GM19372 (cell line): ENCODE measurements around the gene SUMF1.

ENCODE experiments used
- ATAC-seq: cut with Tn5 transposase; IDR thresholded peaks from one replicate; pipeline ENCODE4 v1.9.1; 2021; ENCODE audit warnings: mild to moderate bottlenecking, low read depth, moderate library complexity; ENCODE audit not compliant: unreplicated experiment

Gene SUMF1

GRCh38 chr3:4497843-4498324 lies 30.8 kb upstream of the SUMF1 start:
- no peak for ATAC-seq

GRCh38 chr3:4497005-4497692 lies 30.1 kb upstream of the SUMF1 start:
- ATAC-seq: no peak

GRCh38 chr3:4496087-4496452 lies 29.0 kb upstream of the SUMF1 start:
- no peak for ATAC-seq

- no peak for ATAC-seq
Measured at GRCh38 chr3:4495294-4496086, 28.4 kb upstream of the SUMF1 start.

GRCh38 chr3:4494895-4495264 lies 27.8 kb upstream of the SUMF1 start:
- no peak for ATAC-seq

GRCh38 chr3:4493941-4494894 lies 27.1 kb upstream of the SUMF1 start:
- no peak for ATAC-seq

- peak; percentile 85 for ATAC-seq
Measured at GRCh38 chr3:4493014-4493940, 26.2 kb upstream of the SUMF1 start, which contains the start of gene ITPR1. TSS of gene ITPR1 (plus strand) at chr3:4493348. CDS start at chr3:4516492, 23,144 bp downstream.

- ATAC-seq: no peak
Measured at GRCh38 chr3:4492208-4493013, 25.3 kb upstream of the SUMF1 start.

GRCh38 chr3:4491855-4492207 lies 24.8 kb upstream of the SUMF1 start:
- no peak for ATAC-seq

- ATAC-seq: no peak
Measured at GRCh38 chr3:4478261-4478660, 11.2 kb upstream of the SUMF1 start.

- no peak for ATAC-seq
Measured at GRCh38 chr3:4476496-4476895, 9.4 kb upstream of the SUMF1 start.

GRCh38 chr3:4475804-4476203 lies 8.7 kb upstream of the SUMF1 start:
- no peak for ATAC-seq

- peak; percentile 55 for ATAC-seq
Measured at GRCh38 chr3:4474683-4475490, 7.8 kb upstream of the SUMF1 start.

GRCh38 chr3:4472766-4473165 lies 5.7 kb upstream of the SUMF1 start:
- no peak for ATAC-seq

- no peak for ATAC-seq
Measured at GRCh38 chr3:4472312-4472711, 5.2 kb upstream of the SUMF1 start.

- ATAC-seq: no peak
Measured at GRCh38 chr3:4471907-4472306, 4.8 kb upstream of the SUMF1 start.

GRCh38 chr3:4467522-4467867 lies 426 bp upstream of the SUMF1 start:
- ATAC-seq: no peak

- ATAC-seq: no peak
Measured at GRCh38 chr3:4464576-4464975, 2.5 kb downstream of the SUMF1 start.
